Loucy (cell line): Measurements from ENCODE around the gene DTNB.

Experiments
- EZH2phosphoT487 ChIP-seq: fragments of 200-600 bp; IDR thresholded peaks from 2 replicates; pipeline ENCODE4 v1.6.1; 2018; ENCODE audit warnings: antibody characterized with exemption, mild to moderate bottlenecking, moderate library complexity, borderline replicate concordance
- TF ChIP-seq, protein P1 (sequence below): fragments of 200-600 bp; sonication (generic); conservative IDR thresholded peaks from 2 replicates; pipeline ENCODE4 v1.5.1; 2014; ENCODE audit warnings: mild to moderate bottlenecking, antibody characterized with exemption, low read length

- TF ChIP-seq, protein P1, sequence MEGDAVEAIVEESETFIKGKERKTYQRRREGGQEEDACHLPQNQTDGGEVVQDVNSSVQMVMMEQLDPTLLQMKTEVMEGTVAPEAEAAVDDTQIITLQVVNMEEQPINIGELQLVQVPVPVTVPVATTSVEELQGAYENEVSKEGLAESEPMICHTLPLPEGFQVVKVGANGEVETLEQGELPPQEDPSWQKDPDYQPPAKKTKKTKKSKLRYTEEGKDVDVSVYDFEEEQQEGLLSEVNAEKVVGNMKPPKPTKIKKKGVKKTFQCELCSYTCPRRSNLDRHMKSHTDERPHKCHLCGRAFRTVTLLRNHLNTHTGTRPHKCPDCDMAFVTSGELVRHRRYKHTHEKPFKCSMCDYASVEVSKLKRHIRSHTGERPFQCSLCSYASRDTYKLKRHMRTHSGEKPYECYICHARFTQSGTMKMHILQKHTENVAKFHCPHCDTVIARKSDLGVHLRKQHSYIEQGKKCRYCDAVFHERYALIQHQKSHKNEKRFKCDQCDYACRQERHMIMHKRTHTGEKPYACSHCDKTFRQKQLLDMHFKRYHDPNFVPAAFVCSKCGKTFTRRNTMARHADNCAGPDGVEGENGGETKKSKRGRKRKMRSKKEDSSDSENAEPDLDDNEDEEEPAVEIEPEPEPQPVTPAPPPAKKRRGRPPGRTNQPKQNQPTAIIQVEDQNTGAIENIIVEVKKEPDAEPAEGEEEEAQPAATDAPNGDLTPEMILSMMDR = peak; percentile 84
- no peak for TF ChIP-seq EZH2phosphoT487
Measured at GRCh38 chr2:25376750-25377621, 296.4 kb downstream of the DTNB start.
